GM12891 (cell line): ENCODE results near the gene MTCL3.

Source experiments
- DNase-seq: peaks from one replicate; pipeline ENCODE4 v3.0.0; 2011; ENCODE audit warnings: low spot score; ENCODE audit not compliant: insufficient read length
- FAIRE-seq: peaks from 2 replicates; lab custom pipeline; 2011; peaks lifted over from hg19 to GRCh38; lab: Jason Lieb, UNC
- PAX5 ChIP-seq: IDR thresholded peaks from 2 replicates; pipeline ENCODE4 v1.6.1; 2011; ENCODE audit warnings: low read length, moderate library complexity, mild to moderate bottlenecking; ENCODE audit not compliant: insufficient read depth, severe bottlenecking
- POLR2A ChIP-seq: IDR thresholded peaks from 2 replicates; pipeline ENCODE4 v1.6.1; 2011; ENCODE audit warnings: low read depth, low read length, control low read depth
- POLR2AphosphoS5 ChIP-seq: IDR thresholded peaks from 2 replicates; pipeline ENCODE4 v1.6.1; 2011; ENCODE audit warnings: low read depth, low read length, control low read depth
- POU2F2 ChIP-seq: IDR thresholded peaks from 2 replicates; pipeline ENCODE4 v1.6.1; 2011; ENCODE audit warnings: low read depth, mild to moderate bottlenecking, control low read depth, low read length, moderate library complexity
- SPI1 ChIP-seq: IDR thresholded peaks from 2 replicates; pipeline ENCODE4 v1.6.1; 2011; ENCODE audit warnings: low read depth, low read length, control low read depth
- TAF1 ChIP-seq: IDR thresholded peaks from 2 replicates; pipeline ENCODE4 v1.6.1; 2011; ENCODE audit warnings: low read depth, low read length, control low read depth

MTCL3 gene

DNA sequence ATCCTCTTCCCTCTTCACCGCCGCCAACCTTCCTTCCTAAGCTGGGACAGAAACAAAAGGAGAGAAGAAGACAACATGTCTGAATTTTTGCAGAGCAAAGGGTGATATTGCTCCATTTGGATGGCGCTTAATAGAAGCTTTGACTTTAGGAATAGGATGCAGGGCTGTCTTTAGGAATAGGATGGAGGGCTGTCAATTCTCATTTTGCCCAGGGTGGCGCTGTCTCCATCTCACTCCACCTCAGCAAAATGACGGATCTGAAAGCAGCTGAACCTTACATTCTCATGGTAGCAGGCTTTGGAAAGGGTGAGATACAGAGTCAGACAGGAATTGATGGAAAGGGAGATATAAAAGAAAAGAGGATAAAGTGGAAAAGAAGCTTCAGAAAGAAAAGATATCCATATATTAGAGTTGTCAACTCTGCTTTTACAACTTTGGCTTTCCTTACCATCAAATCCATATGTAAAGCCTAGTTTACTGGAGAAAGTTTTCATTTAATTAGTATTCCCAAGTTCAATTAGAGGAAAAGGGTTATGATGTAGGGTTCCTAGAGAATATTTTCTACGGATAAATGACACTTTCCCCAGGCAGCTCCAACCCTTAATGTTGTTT, 2.4 kb downstream of the MTCL3 start:
- FAIRE-seq (peak; percentile 88), DNase-seq (peak; percentile 47)

DNA sequence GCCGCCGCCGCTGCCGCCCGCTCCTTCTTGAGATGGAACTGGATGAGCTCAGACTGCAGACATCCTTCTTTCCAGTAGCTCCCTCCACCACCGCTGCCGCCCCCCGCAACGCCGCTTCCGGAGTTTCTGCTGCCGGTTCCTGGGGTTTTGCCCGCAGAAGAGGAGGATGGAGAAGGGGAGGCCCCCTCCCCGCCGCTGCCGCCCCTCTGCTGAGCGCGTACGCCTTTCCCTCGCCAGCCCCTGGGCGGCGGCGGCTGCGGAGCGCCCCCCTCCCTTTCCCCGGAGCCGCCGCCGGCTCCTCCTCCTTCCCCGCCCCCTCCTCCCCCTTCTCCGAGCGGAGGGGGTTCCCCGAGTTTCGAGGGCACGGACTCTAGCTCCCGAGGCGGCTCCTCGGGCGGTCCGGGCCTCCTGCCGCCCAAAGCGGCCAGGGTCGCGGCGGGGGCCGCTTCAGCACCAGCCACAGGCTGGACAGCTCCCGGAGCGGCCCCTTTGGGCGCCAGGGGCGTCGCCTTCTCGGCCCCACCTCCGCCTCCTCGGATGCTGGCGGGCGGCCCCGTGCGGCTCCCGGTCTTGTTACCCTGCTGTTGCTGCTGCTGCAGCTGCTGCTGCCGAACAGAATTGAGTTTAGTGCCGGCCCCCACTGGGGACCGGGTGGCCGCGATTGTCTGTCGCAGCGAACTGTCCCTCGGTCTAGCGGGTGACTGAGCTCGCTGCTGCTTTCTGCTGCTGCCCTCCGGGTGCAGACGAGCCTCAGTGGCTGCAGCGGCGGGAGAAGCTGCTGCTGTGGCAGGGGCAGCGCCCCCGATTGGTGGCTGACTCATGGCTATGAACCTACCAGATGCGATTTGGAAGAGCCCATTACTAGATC, 3.1 kb downstream of the MTCL3 start:
- DNase-seq = peak; percentile 75
- FAIRE-seq = peak; percentile 31
- no peak for TF ChIP-seq POU2F2

More for the DNA sequence above, 2.4 kb downstream of the MTCL3 start:
- TF ChIP-seq PAX5 (no peak), SPI1 (no peak), POLR2AphosphoS5 (no peak), POLR2A (no peak), POU2F2 (no peak), TAF1 (no peak)

DNA sequence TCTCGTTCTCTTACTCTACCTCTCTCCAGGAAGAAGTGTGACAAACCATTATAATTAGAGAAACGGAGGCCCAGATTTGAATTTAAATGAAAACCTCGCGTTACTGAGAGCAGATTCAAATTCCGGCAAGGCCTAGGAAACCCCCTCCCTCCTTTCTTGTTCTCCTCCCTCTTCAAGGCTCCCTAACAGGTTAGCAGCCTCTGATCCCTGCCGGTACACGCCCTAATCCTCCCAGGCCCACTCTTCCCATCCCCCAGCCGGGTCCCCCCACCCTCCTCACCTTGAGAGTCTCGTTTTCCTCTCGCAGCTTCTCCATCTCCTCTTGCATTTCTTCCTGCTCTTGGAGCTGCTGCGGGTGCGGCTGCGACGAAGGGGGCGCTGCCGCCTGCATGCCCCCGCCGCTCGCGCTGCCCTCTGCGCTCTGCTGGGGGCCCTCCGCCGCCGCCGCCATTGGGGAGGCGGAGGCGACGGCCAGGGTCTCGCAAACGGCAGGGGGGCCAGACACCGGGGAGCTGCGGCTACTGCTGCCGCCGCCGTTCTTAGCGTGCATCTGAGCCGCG, 3.8 kb downstream of the MTCL3 start:
- TF ChIP-seq POU2F2 (no peak), SPI1 (no peak), PAX5 (no peak), POLR2A (no peak), TAF1 (no peak), POLR2AphosphoS5 (no peak)
- FAIRE-seq (no peak), DNase-seq (peak; percentile 15)

DNA sequence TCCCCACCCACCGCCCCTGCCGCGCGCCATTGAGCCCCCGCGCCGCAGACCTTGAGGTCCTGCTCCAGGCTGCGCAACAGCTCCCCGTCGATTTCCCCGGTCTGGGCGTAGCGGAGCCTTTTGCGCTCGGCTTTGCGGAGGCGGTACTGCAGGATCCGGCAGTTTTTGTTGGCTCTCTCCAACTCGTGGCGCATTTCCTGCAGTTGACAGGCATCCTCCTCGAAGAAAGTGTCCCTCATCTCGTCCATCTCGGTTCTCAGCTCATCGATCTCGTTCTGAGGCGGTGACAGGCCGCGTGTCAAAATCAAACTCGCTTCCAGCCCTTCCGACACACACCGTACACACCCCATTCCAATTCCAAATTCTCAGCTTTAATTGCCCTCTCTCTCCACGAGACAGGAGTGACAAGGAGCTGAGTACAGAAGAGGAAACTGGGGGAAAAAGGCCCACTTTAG, 4.3 kb downstream of the MTCL3 start:
- TF ChIP-seq POLR2AphosphoS5 (no peak), POU2F2 (no peak), SPI1 (no peak), PAX5 (no peak), POLR2A (no peak), TAF1 (no peak)

DNA sequence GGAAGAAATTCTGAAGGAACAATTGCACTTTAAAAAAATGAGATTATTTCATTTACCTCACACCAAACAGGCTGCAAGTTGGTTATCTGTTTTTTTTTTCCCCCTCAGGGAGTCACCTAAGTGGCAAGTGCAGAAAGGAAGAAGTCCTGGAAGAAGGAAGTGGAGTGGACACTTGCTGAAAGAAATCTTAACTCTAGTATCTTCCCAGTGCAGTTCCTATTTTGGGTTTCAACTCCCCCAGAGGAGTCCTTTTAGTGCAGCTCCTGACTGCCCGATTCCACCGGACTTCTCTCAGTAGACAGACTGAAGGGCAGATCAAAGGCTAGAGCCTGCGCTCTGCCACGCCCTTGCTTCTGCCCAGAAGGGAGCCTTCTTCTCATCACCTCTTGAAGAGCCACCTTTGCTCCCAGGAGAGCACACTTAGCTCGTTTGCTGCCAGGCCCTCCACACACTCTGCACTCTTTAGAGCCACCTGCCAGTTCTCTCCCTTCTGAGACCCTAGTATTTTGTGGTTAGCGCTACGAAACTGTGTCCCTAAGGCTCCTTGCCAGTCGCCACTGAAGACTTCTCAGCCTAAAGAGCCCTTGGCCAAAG, 4.9 kb downstream of the MTCL3 start:
- FAIRE-seq (no peak), DNase-seq (no peak)
- no peak for TF ChIP-seq SPI1
- no peak for TF ChIP-seq TAF1

More for the DNA sequence above, 4.3 kb downstream of the MTCL3 start:
- FAIRE-seq (no peak), DNase-seq (no peak)

DNA sequence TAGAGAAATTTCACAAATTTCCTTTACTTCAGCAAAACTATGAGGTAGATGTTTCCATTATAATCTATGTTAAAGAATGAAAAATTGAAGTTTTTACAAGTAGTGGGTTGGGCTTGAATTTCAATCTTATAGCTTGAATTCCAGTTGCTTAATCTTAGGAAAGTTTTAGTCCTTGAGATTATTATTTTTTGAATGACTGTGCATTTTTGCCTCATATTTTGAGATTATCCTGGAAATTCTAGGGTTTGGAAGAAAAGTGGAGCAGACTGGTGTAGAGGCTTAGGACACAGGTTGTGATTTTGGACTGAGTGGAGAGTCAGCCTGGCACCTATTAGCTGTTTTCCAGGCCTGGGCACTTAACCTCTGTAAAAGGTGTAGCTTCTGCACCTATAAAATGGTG, 5.7 kb downstream of the MTCL3 start:
- FAIRE-seq (no peak), DNase-seq (no peak)
- TF ChIP-seq SPI1 (no peak), POU2F2 (no peak), TAF1 (no peak), POLR2AphosphoS5 (no peak), PAX5 (no peak), POLR2A (no peak)

DNA sequence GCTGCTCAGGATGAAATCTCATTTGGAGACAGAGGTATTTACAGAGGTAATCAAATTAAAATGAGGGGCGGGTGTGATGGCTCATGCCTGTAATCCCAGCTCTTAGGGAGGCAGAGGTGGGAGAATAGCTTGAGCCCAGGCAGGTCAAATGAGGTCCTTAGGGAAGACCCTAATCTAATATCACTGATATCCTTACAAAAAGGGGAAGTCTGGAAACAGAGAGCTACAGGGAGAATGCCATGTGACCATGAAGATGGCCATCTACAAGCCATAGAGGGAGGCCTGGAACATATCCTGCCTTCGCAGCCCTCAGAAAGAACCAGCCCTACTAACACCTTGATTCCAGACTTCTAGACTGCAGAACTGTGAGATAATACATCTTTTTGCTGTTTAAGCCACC, 8.3 kb downstream of the MTCL3 start:
- DNase-seq = no peak
- TF ChIP-seq PAX5 (no peak), POLR2A (no peak), TAF1 (no peak), POU2F2 (no peak), SPI1 (no peak), POLR2AphosphoS5 (no peak)
- no peak for FAIRE-seq

DNA sequence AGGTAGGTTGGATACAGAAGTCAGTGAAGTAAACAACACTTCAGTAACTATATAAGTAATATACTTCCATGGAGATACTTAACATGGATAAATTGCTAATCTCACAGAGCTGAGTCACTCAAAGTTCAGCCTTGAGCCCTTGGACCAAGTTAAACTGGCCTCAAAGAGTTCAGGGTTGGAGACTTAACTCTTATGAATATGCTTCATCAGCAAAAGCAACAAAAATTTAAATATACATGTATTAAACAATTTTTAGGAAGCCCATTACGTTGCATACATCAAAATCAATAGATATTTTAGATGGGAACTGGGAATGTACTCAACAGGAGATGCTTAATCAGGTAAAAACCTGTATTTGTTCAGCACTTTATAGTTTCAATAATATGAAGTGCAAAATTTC, 12.2 kb downstream of the MTCL3 start:
- TF ChIP-seq PAX5 (no peak), POLR2AphosphoS5 (no peak), POLR2A (no peak), POU2F2 (no peak), TAF1 (no peak), SPI1 (no peak)
- no peak for DNase-seq
- no peak for FAIRE-seq

DNA sequence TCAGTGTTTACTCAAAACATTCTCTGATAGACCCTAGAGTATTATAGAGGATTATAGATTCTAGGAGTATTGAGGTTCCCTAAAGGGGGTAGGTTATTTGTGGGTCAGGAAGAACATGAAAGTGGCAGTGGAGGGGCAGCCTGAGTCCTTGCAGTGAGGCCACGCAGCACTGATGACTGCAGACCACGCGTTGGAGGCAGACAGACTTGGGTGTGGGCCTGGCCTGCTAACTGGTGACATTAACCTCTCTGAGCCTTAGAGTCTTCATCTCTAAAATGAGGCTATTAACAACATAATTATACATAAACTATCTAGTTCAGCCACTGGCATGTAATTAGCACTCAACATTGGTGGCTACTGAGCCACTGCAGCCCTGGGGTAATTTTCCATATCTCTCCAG, 16.1 kb downstream of the MTCL3 start:
- DNase-seq = no peak
- no peak for FAIRE-seq
- TF ChIP-seq TAF1 (no peak), POLR2A (no peak), POLR2AphosphoS5 (no peak), PAX5 (no peak), SPI1 (no peak), POU2F2 (no peak)

DNA sequence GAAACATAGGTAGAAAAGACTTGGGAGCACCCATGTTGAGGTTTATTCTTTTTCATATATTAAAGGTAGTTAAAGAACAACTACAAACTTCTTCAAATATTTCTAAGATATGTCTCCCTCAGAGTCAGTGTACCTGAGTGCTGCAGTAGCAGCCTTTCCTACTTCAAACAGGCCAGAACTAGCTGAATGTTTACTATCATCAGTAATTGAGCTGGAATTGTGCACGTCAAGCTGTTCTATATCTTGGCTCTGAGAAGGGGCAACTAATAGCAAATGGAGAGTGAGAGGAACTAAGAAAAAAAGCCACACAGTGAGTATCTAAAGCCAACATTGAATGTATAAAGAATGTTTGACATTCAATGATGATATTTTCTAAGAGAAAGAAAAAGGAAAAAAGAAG, 21.7 kb downstream of the MTCL3 start:
- FAIRE-seq (no peak), DNase-seq (no peak)
- TF ChIP-seq TAF1 = no peak
- TF ChIP-seq POLR2A = no peak
- no peak for TF ChIP-seq SPI1
- TF ChIP-seq POLR2AphosphoS5 = no peak
- no peak for TF ChIP-seq POU2F2
- no peak for TF ChIP-seq PAX5
